ENCODE measurements around the gene CSRP1.
"Not testable (repeated sequence)": the region's sequence is repeated elsewhere in the genome, so short reads cannot be mapped to it uniquely, and the experiment has no call there.

Gene CSRP1

GRCh38 chr1:201528631-201529252, 21.8 kb upstream of the CSRP1 start:
- no peak for DNase-seq (ENCODE audit: low read depth)
- H3K4me3 ChIP-seq (ENCODE audit: low read length) = no peak overlapping the region
- no peak for TF ChIP-seq CTCF (conservative IDR thresholded peaks at IDR 0.05; ENCODE audit: low read depth, low read length)

- no peak for TF ChIP-seq CTCF (conservative IDR thresholded peaks at IDR 0.05; ENCODE audit: low read depth, low read length)
These were observed 21.0 kb upstream of the CSRP1 start for GRCh38 chr1:201527879-201528278.

GRCh38 chr1:201525193-201525778, 18.4 kb upstream of the CSRP1 start:
- DNase-seq (ENCODE audit: low read depth) = no peak
- H3K4me3 ChIP-seq (ENCODE audit: low read length) = no peak overlapping the region
- no peak for TF ChIP-seq CTCF (conservative IDR thresholded peaks at IDR 0.05; ENCODE audit: low read depth, low read length)

More at GRCh38 chr1:201527879-201528278, 21.0 kb upstream of the CSRP1 start:
- no peak for DNase-seq (ENCODE audit: low read depth)
- no peak overlapping the region for H3K4me3 ChIP-seq (ENCODE audit: low read length)

GRCh38 chr1:201520046-201520575, 13.2 kb upstream of the CSRP1 start:
- DNase-seq (ENCODE audit: low read depth) = not testable (repeated sequence)

GRCh38 chr1:201518071-201518470, 11.1 kb upstream of the CSRP1 start:
- DNase-seq (ENCODE audit: low read depth) = no peak
- no peak for TF ChIP-seq CTCF (conservative IDR thresholded peaks at IDR 0.05; ENCODE audit: low read depth, low read length)
- no peak overlapping the region for H3K4me3 ChIP-seq (ENCODE audit: low read length)

More at GRCh38 chr1:201520046-201520575, 13.2 kb upstream of the CSRP1 start:
- not testable (repeated sequence) for H3K4me3 ChIP-seq (ENCODE audit: low read length)

- TF ChIP-seq CTCF (conservative IDR thresholded peaks at IDR 0.05; ENCODE audit: low read depth, low read length) = no peak
- no peak for DNase-seq (ENCODE audit: low read depth)
- no peak overlapping the region for H3K4me3 ChIP-seq (ENCODE audit: low read length)
These were observed 10.7 kb upstream of the CSRP1 start for GRCh38 chr1:201517631-201518030.

- TF ChIP-seq CTCF (conservative IDR thresholded peaks at IDR 0.05; ENCODE audit: low read depth, low read length) = no peak
- DNase-seq (ENCODE audit: low read depth) = no peak
- H3K4me3 ChIP-seq (ENCODE audit: low read length) = no peak overlapping the region
These were observed 9.7 kb upstream of the CSRP1 start for GRCh38 chr1:201516511-201517127.
